Caco-2 (cell line): ENCODE measurements around the gene FOXJ1. TPM values are rescaled to one million over a fixed set of nuclear protein-coding genes. Genes with fewer than 3 reads are reported as not detected.

ENCODE experiments used
- BruUV-seq: library from RNA; stranded (reverse); fragments of 400-500 nt; replicated peaks from 2 replicates; lab custom pipeline; 2021; lab: Mats Ljungman, UMichigan
- CTCF ChIA-PET: fragments of 300-600 bp; sonication (Branson Sonifier 250); formaldehyde crosslinking; loops from one replicate; lab custom pipeline; 2022; ENCODE audit warnings: antibody characterized with exemption; lab: Charles Lee
- POLR2A ChIA-PET: fragments of 300-600 bp; sonication (Branson Sonifier 250); formaldehyde crosslinking; loops from one replicate; lab custom pipeline; 2022; ENCODE audit warnings: antibody characterized with exemption; lab: Charles Lee
- DNase-seq, 2 experiments: peaks; one replicate each; pipeline versions ENCODE4 v3.0.0 to v3.0.0-alpha.2; 2020 to 2022
- H3K27me3 ChIP-seq: replicated peaks from 2 replicates; pipeline ENCODE4 v1.6.0; 2011; ENCODE audit warnings: low read length; ENCODE audit not compliant: control insufficient read depth, insufficient read depth
- H3K36me3 ChIP-seq: 2 replicates; pipeline ENCODE4 v1.5.1; 2011; ENCODE audit warnings: low read length; ENCODE audit not compliant: control insufficient read depth, insufficient read depth
- H3K4me1 ChIP-seq: fragments of 250-450 bp; sonication (Bioruptor Pico); 2 replicates; pipeline ENCODE4 v1.5.1; 2020; ENCODE audit warnings: mild to moderate bottlenecking
- H3K4me3 ChIP-seq: 2 replicates; pipeline ENCODE4 v1.5.1; 2011; ENCODE audit warnings: low read depth, mild to moderate bottlenecking, control low read depth, low read length
- H3K9me3 ChIP-seq: fragments of 250-450 bp; sonication (Bioruptor Pico); 2 replicates; pipeline ENCODE4 v1.5.1; 2020; ENCODE audit warnings: mild to moderate bottlenecking, moderate library complexity
- H3K27ac Mint-ChIP-seq: one replicate; pipeline ENCODE4 v1.8.0; 2022; ENCODE audit warnings: mixed read lengths; ENCODE audit not compliant: unreplicated experiment
- H3K27me3 Mint-ChIP-seq: one replicate; pipeline ENCODE4 v1.8.0; 2022; ENCODE audit warnings: mixed read lengths; ENCODE audit not compliant: insufficient read depth, unreplicated experiment
- H3K36me3 Mint-ChIP-seq: one replicate; pipeline ENCODE4 v1.8.0; 2022; ENCODE audit warnings: mild to moderate bottlenecking, mixed read lengths; ENCODE audit not compliant: insufficient read depth, unreplicated experiment
- H3K4me1 Mint-ChIP-seq: one replicate; pipeline ENCODE4 v1.8.0; 2022; ENCODE audit warnings: low read depth, mixed read lengths; ENCODE audit not compliant: unreplicated experiment
- H3K4me3 Mint-ChIP-seq: one replicate; pipeline ENCODE4 v1.8.0; 2022; ENCODE audit warnings: mild to moderate bottlenecking, moderate library complexity, mixed read lengths; ENCODE audit not compliant: unreplicated experiment
- H3K9me3 Mint-ChIP-seq: one replicate; pipeline ENCODE4 v1.8.0; 2022; ENCODE audit warnings: mixed read lengths; ENCODE audit not compliant: unreplicated experiment
- CTCF ChIP-seq, 2 experiments: fragments of 200-600 bp in 1 of 2; IDR thresholded peaks; 1 replicate in 1 of 2; 2 replicates in 1 of 2; pipeline versions ENCODE4 v1.5.1 to v1.8.0; 2011 to 2022; ENCODE audit warnings: antibody characterized with exemption in 1 of 2, control low read depth in 1 of 2, inconsistent platforms in 1 of 2, low read depth in 1 of 2, low read length in 1 of 2, mild to moderate bottlenecking in 1 of 2, moderate library complexity in 1 of 2; ENCODE audit not compliant: insufficient read depth in 1 of 2, severe bottlenecking in 1 of 2, unreplicated experiment in 1 of 2
- intact Hi-C: fragments of 100-400 bp; cut with micrococcal nuclease; formaldehyde crosslinking; loops from one replicate; pipeline ENCODE4 v1.10.0; 2022; ENCODE audit not compliant: unreplicated experiment
- total RNA-seq: library from RNA; stranded (reverse); gene quantifications from 2 replicates; pipeline ENCODE4 v1.2.3, GENCODE V29; 2022

FOXJ1 gene
- total RNA-seq, 1 experiment from 2014 or later: 10.7 TPM

- no peak for DNase-seq
- no peaks in the 10 kb centered on the region for H3K36me3 ChIP-seq
- Mint-ChIP-seq H3K27ac (no peak overlapping the region), H3K36me3 (no peaks in the 10 kb centered on the region), H3K4me1 (peaks cover 39% of the 10 kb centered on the region), H3K27me3 (no peaks in the 10 kb centered on the region), H3K4me3 (no peak overlapping the region), H3K9me3 (no peaks in the 10 kb centered on the region)
- ChIA-PET CTCF (interaction anchor here (1.0 to 4.9 kb wide), 4 partner anchors 9 to 30 kb away, joined by 3 to 41 read pairs (median 6); no protein-coding TSS in a partner anchor), POLR2A (no interaction called here)
- H3K4me1 ChIP-seq: peaks cover 10% of the 10 kb centered on the region
- intact Hi-C loops: no loop called here
- no peaks in the 10 kb centered on the region for H3K27me3 ChIP-seq
- TF ChIP-seq CTCF (IDR thresholded peaks at IDR 0.05; ENCODE audit: insufficient read depth in 1 of 2, low read depth in 1 of 2, low read length in 1 of 2, severe bottlenecking in 1 of 2, unreplicated experiment in 1 of 2): no peak
- H3K9me3 ChIP-seq: no peaks in the 10 kb centered on the region
- no TSS peak for BruUV-seq
- H3K4me3 ChIP-seq: no peak overlapping the region
Measured at GRCh38 chr17:76123749-76124581, 17.1 kb downstream of the FOXJ1 start.

DNA sequence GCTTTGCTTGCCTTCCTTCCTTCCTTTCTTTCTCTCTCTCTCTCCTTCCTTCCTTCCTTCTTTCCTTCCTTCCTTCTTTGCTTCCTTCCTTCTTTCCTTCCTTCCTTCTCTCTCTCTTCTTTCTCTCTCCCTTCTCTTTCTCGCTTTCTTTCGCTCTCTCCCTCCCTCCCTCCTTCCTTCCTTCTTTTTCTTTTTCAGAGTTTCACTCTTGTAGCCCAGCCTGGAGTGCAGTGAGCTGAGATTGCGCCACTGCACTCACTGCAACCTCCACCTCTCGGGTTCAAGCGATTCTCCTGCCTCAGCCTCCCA lies 17.9 kb downstream of the FOXJ1 start:
- H3K27ac Mint-ChIP-seq: no peak overlapping the region
- ChIA-PET POLR2A (no interaction called here), CTCF (interaction anchor here (1.7 to 4.9 kb wide), 3 partner anchors 10 to 30 kb away, joined by 4 to 41 read pairs (median 9); no protein-coding TSS in a partner anchor)
- no peaks in the 10 kb centered on the region for H3K9me3 Mint-ChIP-seq
- DNase-seq: no peak
- Histone ChIP-seq H3K4me1 (peaks cover 7% of the 10 kb centered on the region), H3K4me3 (no peak overlapping the region), H3K9me3 (no peaks in the 10 kb centered on the region), H3K27me3 (no peaks in the 10 kb centered on the region), H3K36me3 (no peaks in the 10 kb centered on the region)
- intact Hi-C loops: no loop called here
- BruUV-seq: no TSS peak
- no peak for TF ChIP-seq CTCF (IDR thresholded peaks at IDR 0.05; ENCODE audit: insufficient read depth in 1 of 2, low read depth in 1 of 2, low read length in 1 of 2, severe bottlenecking in 1 of 2, unreplicated experiment in 1 of 2)
- no peak overlapping the region for H3K4me3 Mint-ChIP-seq
- no peaks in the 10 kb centered on the region for H3K27me3 Mint-ChIP-seq
- peaks cover 39% of the 10 kb centered on the region for H3K4me1 Mint-ChIP-seq
- H3K36me3 Mint-ChIP-seq: no peaks in the 10 kb centered on the region

- intact Hi-C loops: no loop called here
- no TSS peak for BruUV-seq
- Mint-ChIP-seq H3K9me3 (no peaks in the 10 kb centered on the region), H3K27me3 (no peaks in the 10 kb centered on the region), H3K4me3 (no peak overlapping the region), H3K4me1 (peaks cover 39% of the 10 kb centered on the region), H3K36me3 (no peaks in the 10 kb centered on the region), H3K27ac (peak overlapping the region; percentile 14)
- ChIA-PET CTCF (interaction anchor here (0.6 to 4.9 kb wide), 5 partner anchors 10 to 102 kb away, joined by 3 to 41 read pairs (median 4); no protein-coding TSS in a partner anchor), POLR2A (no interaction called here)
- no peaks in the 10 kb centered on the region for H3K27me3 ChIP-seq
- no peaks in the 10 kb centered on the region for H3K9me3 ChIP-seq
- no peak for TF ChIP-seq CTCF (IDR thresholded peaks at IDR 0.05; ENCODE audit: insufficient read depth in 1 of 2, low read depth in 1 of 2, low read length in 1 of 2, severe bottlenecking in 1 of 2, unreplicated experiment in 1 of 2)
- H3K4me1 ChIP-seq: peaks cover 7% of the 10 kb centered on the region
- DNase-seq: no peak
- no peaks in the 10 kb centered on the region for H3K36me3 ChIP-seq
- no peak overlapping the region for H3K4me3 ChIP-seq
Measured at GRCh38 chr17:76122431-76123190, 18.4 kb downstream of the FOXJ1 start.
